Gastroesophageal sphincter (tissue), 3 donors: ENCODE data around the gene KIF1A.

ENCODE experiments used
- EP300 ChIP-seq: sonication (generic); formaldehyde crosslinking; IDR thresholded peaks from one replicate; pipeline ENCODE4 v1.6.1; 2017; ENCODE audit warnings: antibody characterized with exemption, mild to moderate bottlenecking
- TF ChIP-seq, protein P1 (sequence below), 4 experiments: fragments of 200-600 bp in 2 of 4; fragments of 450-650 bp in 2 of 4; sonication (generic) in 1 of 4; IDR thresholded peaks; one replicate each; pipeline ENCODE4 v1.5.1; 2017 to 2019; ENCODE audit warnings: antibody characterized with exemption in 4 of 4, mild to moderate bottlenecking in 2 of 4, moderate library complexity in 2 of 4

DNA sequence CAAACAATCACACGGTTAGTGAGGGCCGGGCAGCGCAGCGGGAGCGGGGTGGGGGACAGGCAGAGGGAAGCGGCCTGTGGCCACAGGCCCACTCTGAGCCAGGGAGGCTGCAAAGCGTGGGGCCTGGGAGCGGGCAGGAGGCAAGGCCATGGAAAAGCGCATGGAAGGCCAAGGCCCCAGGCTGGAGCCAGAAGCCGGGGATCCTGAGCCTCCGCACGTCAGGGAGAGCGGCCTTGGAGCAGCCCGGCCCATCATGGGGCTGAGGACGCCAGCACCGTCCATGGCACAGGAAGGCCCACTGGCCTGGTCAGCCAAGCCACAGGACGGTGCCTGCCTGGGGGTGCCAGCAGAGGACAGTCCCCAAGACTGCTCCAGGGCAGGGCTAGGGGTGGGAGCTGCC, 85.3 kb downstream of the KIF1A start:
- TF ChIP-seq EP300 = no peak
- TF ChIP-seq, protein P1, sequence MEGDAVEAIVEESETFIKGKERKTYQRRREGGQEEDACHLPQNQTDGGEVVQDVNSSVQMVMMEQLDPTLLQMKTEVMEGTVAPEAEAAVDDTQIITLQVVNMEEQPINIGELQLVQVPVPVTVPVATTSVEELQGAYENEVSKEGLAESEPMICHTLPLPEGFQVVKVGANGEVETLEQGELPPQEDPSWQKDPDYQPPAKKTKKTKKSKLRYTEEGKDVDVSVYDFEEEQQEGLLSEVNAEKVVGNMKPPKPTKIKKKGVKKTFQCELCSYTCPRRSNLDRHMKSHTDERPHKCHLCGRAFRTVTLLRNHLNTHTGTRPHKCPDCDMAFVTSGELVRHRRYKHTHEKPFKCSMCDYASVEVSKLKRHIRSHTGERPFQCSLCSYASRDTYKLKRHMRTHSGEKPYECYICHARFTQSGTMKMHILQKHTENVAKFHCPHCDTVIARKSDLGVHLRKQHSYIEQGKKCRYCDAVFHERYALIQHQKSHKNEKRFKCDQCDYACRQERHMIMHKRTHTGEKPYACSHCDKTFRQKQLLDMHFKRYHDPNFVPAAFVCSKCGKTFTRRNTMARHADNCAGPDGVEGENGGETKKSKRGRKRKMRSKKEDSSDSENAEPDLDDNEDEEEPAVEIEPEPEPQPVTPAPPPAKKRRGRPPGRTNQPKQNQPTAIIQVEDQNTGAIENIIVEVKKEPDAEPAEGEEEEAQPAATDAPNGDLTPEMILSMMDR (IDR thresholded peaks at IDR 0.05) = no peak
